Measurements from ENCODE around the gene ZBTB40. TPM values are rescaled to one million over a fixed set of nuclear protein-coding genes. Genes with fewer than 3 reads are reported as not detected.

Gene ZBTB40
- total and polyA plus RNA-seq, 2 of the 13 experiments (the other 11 are each of a cell fraction or from before 2014, with no cell fraction given), result 8.8 to 16.5 TPM

DNA sequence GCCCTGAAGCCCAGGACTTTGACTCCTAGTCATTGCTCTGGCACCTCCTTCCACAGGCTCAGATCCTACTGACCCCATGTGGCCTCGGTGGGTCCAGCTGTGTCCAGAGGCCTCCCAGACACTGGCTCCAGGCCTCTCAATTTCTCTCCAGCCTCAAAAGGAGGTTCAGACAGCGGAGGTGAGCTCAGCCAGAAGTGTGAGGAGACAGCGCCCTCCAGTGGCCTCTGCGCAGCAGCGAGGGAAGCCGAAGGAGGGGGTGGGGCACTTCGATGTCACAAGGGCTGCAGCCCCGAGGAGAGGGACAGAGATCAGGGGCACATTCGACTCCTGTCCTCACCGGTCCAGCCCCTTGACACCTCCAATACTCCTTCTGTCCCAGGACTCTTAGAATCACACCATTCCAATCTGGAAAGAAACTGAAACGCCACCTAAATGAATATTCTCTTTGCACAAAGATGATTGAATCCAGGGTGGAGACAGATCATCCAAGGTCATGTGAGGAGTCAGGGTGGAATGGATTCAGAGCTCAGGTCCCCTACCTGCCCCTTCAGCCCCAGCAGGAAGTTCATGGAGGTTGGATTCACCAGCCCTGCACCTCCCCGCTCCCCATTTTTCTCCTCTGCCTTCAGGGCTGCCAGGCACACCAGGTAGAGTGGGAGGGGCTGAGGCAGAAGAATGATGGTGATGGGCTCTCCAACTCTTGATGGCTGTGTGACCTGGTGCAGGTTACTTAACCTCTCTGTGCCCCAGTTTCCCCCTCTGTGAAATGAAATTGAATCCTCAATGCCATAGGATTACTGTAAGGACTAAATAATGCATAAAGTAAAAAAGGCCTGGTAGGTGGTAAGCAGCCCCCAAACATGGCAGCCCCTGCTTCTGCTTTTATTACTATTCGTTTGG is 34.8 kb upstream of the ZBTB40 start:
- in situ Hi-C loops (cut with HindIII; ENCODE audit: extremely low pct_ligation_motif_present, low pct_unique_long_range_greater_than_20kb), result loop anchor here (5.0 kb wide), 3 partner anchors 200 to 285 kb away; partner anchors contain the start of gene C1QC
- DNase-seq (ENCODE audit: low spot score) (peak; percentile 62), ATAC-seq (peak; percentile 63), FAIRE-seq (peak; percentile 54)
- H3K9ac ChIP-seq (ENCODE audit: insufficient read depth, low read depth, low read length), result no peak overlapping the region
- H2AFZ ChIP-seq (ENCODE audit: low read length), result no peak overlapping the region
- no peaks in the 10 kb centered on the region for H3K79me2 ChIP-seq (ENCODE audit: insufficient read depth, low read length)
- CTCF ChIA-PET (ENCODE audit: low intra/inter-chr PET ratio, low total read pairs), result interaction anchor here (0.6 to 3.1 kb wide), 5 partner anchors 223 to 311 kb away, joined by 3 to 40 read pairs (median 7); no protein-coding TSS in a partner anchor
- peaks cover 43% of the 10 kb centered on the region for H3K4me1 ChIP-seq (ENCODE audit: insufficient read depth, low read length)
- no TSS peak for BruUV-seq (replicated peaks)
- no peak overlapping the region for H3K4me3 ChIP-seq (replicated peaks in 1 of 3; ENCODE audit: insufficient read depth in 1 of 3, low read depth in 2 of 3, low read length in 3 of 3)
- peak overlapping the region; percentile 46; the same call in 1 of the 2 replicates for H3K4me2 ChIP-seq (ENCODE audit: low read depth, low read length)
- POLR2A ChIA-PET, result no interaction called here
- H3K36me3 ChIP-seq (replicated peaks in 1 of 2; ENCODE audit: control insufficient read depth in 1 of 2, insufficient read depth in 2 of 2, low read length in 2 of 2), result no peaks in the 10 kb centered on the region
- no peaks in the 10 kb centered on the region for H3K9me3 ChIP-seq (ENCODE audit: low read length)
- H3K27ac ChIP-seq (ENCODE audit: extremely low read length, insufficient read depth, low read length), result no peak overlapping the region
- intact Hi-C loops (cut with micrococcal nuclease; ENCODE audit: unreplicated experiment), result loop anchor here (1.0 to 10.0 kb wide), 2 partner anchors 202 to 285 kb away; no protein-coding TSS in a partner anchor
- peaks cover 21% of the 10 kb centered on the region for H4K20me1 ChIP-seq (ENCODE audit: insufficient read depth, low read length)
- WGBS (ENCODE audit: low lambda C conversion rate), result 38% methylated on average over 4 of the region's 13 CpGs
- H3K27me3 ChIP-seq (ENCODE audit: control insufficient read depth in 1 of 2, insufficient read depth in 2 of 2, low read length in 2 of 2), result peaks cover 0 to 49% of the 10 kb centered on the region in 2 experiments; a peak in 4 of 5 replicates
- TF ChIP-seq, protein P1, sequence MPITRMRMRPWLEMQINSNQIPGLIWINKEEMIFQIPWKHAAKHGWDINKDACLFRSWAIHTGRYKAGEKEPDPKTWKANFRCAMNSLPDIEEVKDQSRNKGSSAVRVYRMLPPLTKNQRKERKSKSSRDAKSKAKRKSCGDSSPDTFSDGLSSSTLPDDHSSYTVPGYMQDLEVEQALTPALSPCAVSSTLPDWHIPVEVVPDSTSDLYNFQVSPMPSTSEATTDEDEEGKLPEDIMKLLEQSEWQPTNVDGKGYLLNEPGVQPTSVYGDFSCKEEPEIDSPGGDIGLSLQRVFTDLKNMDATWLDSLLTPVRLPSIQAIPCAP (CRISPR knock-in tag; IDR thresholded peaks at IDR 0.05; ENCODE audit: low read depth), result no peak
- TF ChIP-seq, protein P2, sequence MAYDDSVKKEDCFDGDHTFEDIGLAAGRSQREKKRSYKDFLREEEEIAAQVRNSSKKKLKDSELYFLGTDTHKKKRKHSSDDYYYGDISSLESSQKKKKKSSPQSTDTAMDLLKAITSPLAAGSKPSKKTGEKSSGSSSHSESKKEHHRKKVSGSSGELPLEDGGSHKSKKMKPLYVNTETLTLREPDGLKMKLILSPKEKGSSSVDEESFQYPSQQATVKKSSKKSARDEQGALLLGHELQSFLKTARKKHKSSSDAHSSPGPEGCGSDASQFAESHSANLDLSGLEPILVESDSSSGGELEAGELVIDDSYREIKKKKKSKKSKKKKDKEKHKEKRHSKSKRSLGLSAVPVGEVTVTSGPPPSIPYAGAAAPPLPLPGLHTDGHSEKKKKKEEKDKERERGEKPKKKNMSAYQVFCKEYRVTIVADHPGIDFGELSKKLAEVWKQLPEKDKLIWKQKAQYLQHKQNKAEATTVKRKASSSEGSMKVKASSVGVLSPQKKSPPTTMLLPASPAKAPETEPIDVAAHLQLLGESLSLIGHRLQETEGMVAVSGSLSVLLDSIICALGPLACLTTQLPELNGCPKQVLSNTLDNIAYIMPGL (CRISPR knock-in tag; IDR thresholded peaks at IDR 0.05; ENCODE audit: borderline replicate concordance in 1 of 2, low read depth in 1 of 2), result peak; percentile 51 to 65; a peak in 3 of 4 replicates
- TF ChIP-seq STAG1 (CRISPR knock-in tag; IDR thresholded peaks at IDR 0.05) (peak; percentile 98), NR2F6 (IDR thresholded peaks at IDR 0.05) (no peak), NR2F6 (CRISPR knock-in tag; IDR thresholded peaks at IDR 0.05) (peak; percentile 42; the same call in 1 of the 2 replicates), MYC (CRISPR knock-in tag; IDR thresholded peaks at IDR 0.05; ENCODE audit: borderline replicate concordance) (no peak), KLF13 (CRISPR knock-in tag; IDR thresholded peaks at IDR 0.05) (no peak), HOXA5 (CRISPR knock-in tag; IDR thresholded peaks at IDR 0.05) (no peak), ZNF143 (CRISPR knock-in tag; IDR thresholded peaks at IDR 0.05) (no peak), ZNF780A (CRISPR knock-in tag; IDR thresholded peaks at IDR 0.05) (peak; percentile 26; the same call in 1 of the 2 replicates), TARDBP (CRISPR knock-in tag; IDR thresholded peaks at IDR 0.05) (0 out of 2 replicates have a peak, but pooled peaks have one; percentile 52), JARID2 (CRISPR knock-in tag; IDR thresholded peaks at IDR 0.05; ENCODE audit: insufficient replicate concordance) (peak; percentile 82), BCL6 (CRISPR knock-in tag; IDR thresholded peaks at IDR 0.05) (peak; percentile 52), ETV5 (CRISPR knock-in tag; IDR thresholded peaks at IDR 0.05; ENCODE audit: borderline replicate concordance) (0 out of 2 replicates have a peak, but pooled peaks have one; percentile 37), ZNF839 (CRISPR knock-in tag; IDR thresholded peaks at IDR 0.05; ENCODE audit: borderline replicate concordance) (0 out of 2 replicates have a peak, but pooled peaks have one; percentile 37), TSC22D2 (CRISPR knock-in tag; IDR thresholded peaks at IDR 0.05; ENCODE audit: borderline replicate concordance) (0 out of 2 replicates have a peak, but pooled peaks have one; percentile 68)
- TF ChIP-seq, protein P3, sequence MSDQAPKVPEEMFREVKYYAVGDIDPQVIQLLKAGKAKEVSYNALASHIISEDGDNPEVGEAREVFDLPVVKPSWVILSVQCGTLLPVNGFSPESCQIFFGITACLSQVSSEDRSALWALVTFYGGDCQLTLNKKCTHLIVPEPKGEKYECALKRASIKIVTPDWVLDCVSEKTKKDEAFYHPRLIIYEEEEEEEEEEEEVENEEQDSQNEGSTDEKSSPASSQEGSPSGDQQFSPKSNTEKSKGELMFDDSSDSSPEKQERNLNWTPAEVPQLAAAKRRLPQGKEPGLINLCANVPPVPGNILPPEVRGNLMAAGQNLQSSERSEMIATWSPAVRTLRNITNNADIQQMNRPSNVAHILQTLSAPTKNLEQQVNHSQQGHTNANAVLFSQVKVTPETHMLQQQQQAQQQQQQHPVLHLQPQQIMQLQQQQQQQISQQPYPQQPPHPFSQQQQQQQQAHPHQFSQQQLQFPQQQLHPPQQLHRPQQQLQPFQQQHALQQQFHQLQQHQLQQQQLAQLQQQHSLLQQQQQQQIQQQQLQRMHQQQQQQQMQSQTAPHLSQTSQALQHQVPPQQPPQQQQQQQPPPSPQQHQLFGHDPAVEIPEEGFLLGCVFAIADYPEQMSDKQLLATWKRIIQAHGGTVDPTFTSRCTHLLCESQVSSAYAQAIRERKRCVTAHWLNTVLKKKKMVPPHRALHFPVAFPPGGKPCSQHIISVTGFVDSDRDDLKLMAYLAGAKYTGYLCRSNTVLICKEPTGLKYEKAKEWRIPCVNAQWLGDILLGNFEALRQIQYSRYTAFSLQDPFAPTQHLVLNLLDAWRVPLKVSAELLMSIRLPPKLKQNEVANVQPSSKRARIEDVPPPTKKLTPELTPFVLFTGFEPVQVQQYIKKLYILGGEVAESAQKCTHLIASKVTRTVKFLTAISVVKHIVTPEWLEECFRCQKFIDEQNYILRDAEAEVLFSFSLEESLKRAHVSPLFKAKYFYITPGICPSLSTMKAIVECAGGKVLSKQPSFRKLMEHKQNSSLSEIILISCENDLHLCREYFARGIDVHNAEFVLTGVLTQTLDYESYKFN (CRISPR knock-in tag; conservative IDR thresholded peaks at IDR 0.05), result no peak

All from HepG2 (cell line).